A549 (cell line): ENCODE measurements around the gene ZNF740. TPM values are rescaled to one million over a fixed set of nuclear protein-coding genes. Genes with fewer than 3 reads are reported as not detected.

ENCODE experiments used
- ATAC-seq, 2 experiments: fragments of 200-7000 bp in 1 of 2; fragments of >200 bp in 1 of 2; cut with Nextera tagmentation in 1 of 2; cut with Tn5 transposase in 1 of 2; 3 replicates each; pipeline versions ENCODE4 v1.8.0 to v1.9.1; 2018 to 2020; ENCODE audit warnings: mild to moderate bottlenecking in 1 of 2, moderate library complexity in 1 of 2
- CTCF ChIA-PET: fragments of 300-600 bp; sonication (Branson Sonifier 250); formaldehyde crosslinking; extraction: SDS; loops from one replicate; lab custom pipeline; 2021; ENCODE audit warnings: antibody characterized with exemption, inconsistent platforms; lab: Yijun Ruan, JAX
- POLR2A ChIA-PET: fragments of 350-600 bp; formaldehyde crosslinking; extraction: SDS; loops from one replicate; lab custom pipeline; 2021; ENCODE audit warnings: antibody characterized with exemption, inconsistent platforms; lab: Yijun Ruan, JAX
- DNase-seq, 2 experiments: peaks; one replicate each; pipeline versions ENCODE4 v3.0.0 to v3.0.0-alpha.2; 2011 to 2016; ENCODE audit warnings: low read depth in 1 of 2, low spot score in 1 of 2
- FAIRE-seq: peaks from 2 replicates; lab custom pipeline; 2011; peaks lifted over from hg19 to GRCh38; lab: Jason Lieb, UNC
- H3K27ac ChIP-seq, 2 experiments: fragments of >200 bp; sonication (Bioruptor Twin); formaldehyde crosslinking; 3 replicates each; pipeline ENCODE4 v1.5.1; 2016 to 2017
- H3K4me1 ChIP-seq: fragments of >200 bp; sonication (Bioruptor Twin); formaldehyde crosslinking; 3 replicates; pipeline ENCODE4 v1.6.1; 2016
- H3K4me2 ChIP-seq: fragments of >200 bp; sonication (Bioruptor Twin); formaldehyde crosslinking; 3 replicates; pipeline ENCODE4 v1.6.1; 2016
- H3K4me3 ChIP-seq: fragments of >200 bp; sonication (Bioruptor Twin); formaldehyde crosslinking; 3 replicates; pipeline ENCODE4 v1.5.1; 2016
- H3K9me3 ChIP-seq: fragments of >200 bp; sonication (Bioruptor Twin); formaldehyde crosslinking; 3 replicates; pipeline ENCODE4 v1.6.1; 2016
- BHLHE40 ChIP-seq: IDR thresholded peaks from 2 replicates; pipeline ENCODE4 v1.6.1; 2012; ENCODE audit warnings: low read depth, low read length, inconsistent platforms
- CBX2 ChIP-seq: fragments of 200-600 bp; sonication (generic); IDR thresholded peaks from 2 replicates; pipeline ENCODE4 v1.6.1; 2016; ENCODE audit warnings: low read depth, mild to moderate bottlenecking, borderline replicate concordance
- CBX8 ChIP-seq: fragments of 200-600 bp; sonication (generic); IDR thresholded peaks from 2 replicates; pipeline ENCODE4 v1.6.1; 2016
- EHF ChIP-seq: fragments of 250-450 bp; sonication (Bioruptor Pico); IDR thresholded peaks from 2 replicates; pipeline ENCODE4 v1.5.0; 2020; ENCODE audit warnings: mild to moderate bottlenecking
- ESRRA ChIP-seq: fragments of 150-350 bp; IDR thresholded peaks from 2 replicates; pipeline ENCODE4 v1.6.1; 2014; ENCODE audit warnings: mild to moderate bottlenecking, low read length, borderline replicate concordance
- HEYL ChIP-seq: fragments of 250-450 bp; sonication (Bioruptor Pico); IDR thresholded peaks from 2 replicates; pipeline ENCODE4 v1.8.0; 2021; ENCODE audit warnings: mild to moderate bottlenecking, moderate library complexity
- HOXB5 ChIP-seq: fragments of 250-450 bp; sonication (Bioruptor Pico); IDR thresholded peaks from 2 replicates; pipeline ENCODE4 v1.5.0; 2020; ENCODE audit warnings: mild to moderate bottlenecking, moderate library complexity
- KDM1A ChIP-seq: fragments of 200-600 bp; sonication (generic); IDR thresholded peaks from 2 replicates; pipeline ENCODE4 v1.6.1; 2016; ENCODE audit warnings: low read depth, mild to moderate bottlenecking
- RARB ChIP-seq: fragments of 250-450 bp; sonication (Bioruptor Pico); IDR thresholded peaks from 2 replicates; pipeline ENCODE4 v1.8.0; 2021; ENCODE audit warnings: mild to moderate bottlenecking, moderate library complexity
- RFX5 ChIP-seq: fragments of 450-650 bp; IDR thresholded peaks from 2 replicates; pipeline ENCODE4 v1.7.1; 2014; ENCODE audit warnings: antibody characterized with exemption, mild to moderate bottlenecking, moderate library complexity
- RNF2 ChIP-seq: fragments of 200-600 bp; sonication (generic); IDR thresholded peaks from 2 replicates; pipeline ENCODE4 v1.6.1; 2016; ENCODE audit warnings: low read depth, mild to moderate bottlenecking, antibody characterized with exemption, moderate library complexity, borderline replicate concordance
- TP53 ChIP-seq: fragments of 250-450 bp; sonication (Bioruptor Pico); IDR thresholded peaks from 2 replicates; pipeline ENCODE4 v1.5.0; 2021; ENCODE audit warnings: mild to moderate bottlenecking, moderate library complexity
- ZNF302 ChIP-seq: fragments of 250-450 bp; sonication (Bioruptor Pico); IDR thresholded peaks from 2 replicates; pipeline ENCODE4 v1.9.0; 2021; ENCODE audit warnings: inconsistent platforms, mild to moderate bottlenecking, moderate library complexity
- WGBS: methylation state at CpG from one replicate; pipeline ENCODE4 v1.1.6; 2017; ENCODE audit errors: missing lambda C conversion rate; 5-methylcytosine and 5-hydroxymethylcytosine counted together
- polyA plus RNA-seq, 4 experiments: library from polyadenylated mRNA; depleted of rRNA in 3 of 4; stranded (reverse); fragments of >200 nt; fragmentation: RNase III in 1 of 4; extraction: RNeasy Plus Mini Kit Qiagen cat#74134 plus additional on column Dnase treatment in 1 of 4; gene quantifications; 2 replicates in 3 of 4; 3 replicates in 1 of 4; pipeline ENCODE4 v1.2.3, GENCODE V29; 2011 to 2017
- TF ChIP-seq, protein P1 (sequence below): fragments of >200 bp; sonication (Bioruptor Twin); formaldehyde crosslinking; IDR thresholded peaks from 2 replicates; pipeline ENCODE4 v1.6.1; 2016
- TF ChIP-seq, protein P2 (sequence below): fragments of 200-600 bp; sonication (generic); IDR thresholded peaks from 2 replicates; pipeline ENCODE4 v1.6.1; 2016; ENCODE audit warnings: antibody characterized with exemption, mild to moderate bottlenecking, moderate library complexity
- TF ChIP-seq, protein P3 (sequence below): fragments of 250-450 bp; sonication (Bioruptor Pico); IDR thresholded peaks from 2 replicates; pipeline ENCODE4 v1.5.0; 2020; ENCODE audit warnings: low read depth, mild to moderate bottlenecking, moderate library complexity
- TF ChIP-seq, protein P4 (sequence below): fragments of 450-650 bp; IDR thresholded peaks from 2 replicates; pipeline ENCODE4 v1.6.1; 2014; ENCODE audit warnings: antibody characterized with exemption

ZNF740 gene
- polyA plus RNA-seq, 2 of the 4 experiments (the other 2 are of a cell fraction), result 15.1 to 28.8 TPM

DNA sequence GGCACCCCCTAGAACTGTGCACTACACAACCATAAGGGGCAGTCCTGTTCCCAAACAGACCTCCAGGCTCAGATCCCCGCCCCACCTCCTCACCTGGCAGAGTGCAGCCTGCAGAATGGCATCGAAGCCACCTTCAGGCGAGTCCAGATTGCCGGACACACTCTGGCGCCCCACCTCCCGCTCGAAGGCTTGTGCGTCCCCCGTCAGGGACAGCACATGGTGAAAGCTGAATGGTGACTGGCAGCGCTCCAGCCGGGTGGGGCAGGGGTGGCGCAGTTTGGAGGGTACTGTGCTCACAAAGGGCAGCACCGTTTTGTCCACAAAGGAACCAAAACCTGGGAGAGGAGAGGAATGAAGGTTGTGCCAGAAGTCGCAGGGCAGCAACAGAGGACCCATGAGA, 16.0 kb downstream of the ZNF740 start (continued):
- TF ChIP-seq ZNF302 (CRISPR knock-in tag) (no peak), TP53 (CRISPR knock-in tag) (no peak), CBX2 (no peak)

DNA sequence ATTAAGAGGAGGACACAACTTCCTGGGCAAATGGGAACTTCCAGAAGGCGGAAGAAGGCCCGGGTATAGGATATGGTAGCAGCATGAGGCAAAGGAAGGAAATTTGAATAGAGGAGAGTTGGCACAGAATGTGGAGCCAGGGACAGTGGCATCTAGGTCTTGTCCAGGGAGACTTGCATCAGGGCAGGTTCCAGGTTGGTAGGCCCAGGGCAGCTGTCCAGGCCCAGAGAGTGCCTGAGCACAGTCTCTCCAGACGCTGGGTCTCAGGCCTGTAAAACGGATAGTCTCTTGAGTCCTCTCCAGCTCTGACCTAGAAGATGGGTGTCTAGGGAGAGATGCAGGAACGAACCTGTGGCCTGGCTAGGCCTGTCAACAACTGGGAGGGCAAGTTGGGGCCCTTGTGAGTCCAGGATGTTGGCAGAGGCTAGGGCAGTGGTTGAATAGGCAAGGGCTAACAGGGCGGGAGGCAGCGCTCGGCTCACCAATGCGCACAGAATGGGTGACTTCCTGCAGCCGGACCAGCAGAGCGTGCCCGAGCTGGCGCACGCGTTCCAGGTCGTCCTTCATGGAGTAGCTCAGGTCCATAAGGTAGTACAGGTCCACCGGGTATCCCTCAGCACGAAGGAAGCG, 16.6 kb downstream of the ZNF740 start:
- Histone ChIP-seq H3K27ac (peak overlapping the region; percentile 59 to 85), H3K4me1 (peaks cover 26% of the 10 kb centered on the region), H3K4me3 (peak overlapping the region; percentile 33; the same call in 2 of the 3 replicates), H3K4me2 (peak overlapping the region; percentile 84), H3K9me3 (no peaks in the 10 kb centered on the region)
- no peak for DNase-seq
- POLR2A ChIA-PET, result interaction anchor here (0.6 to 2.8 kb wide), 11 partner anchors 10 to 150 kb away, joined by 3 to 13 read pairs (median 4); partner anchors contain the start of genes CSAD, PFDN5, SPRYD3 and ZNF740
- CTCF ChIA-PET, result interaction anchor here (0.8 to 36.2 kb wide), 43 partner anchors 14 to 216 kb away, joined by 3 to 1046 read pairs (median 5); partner anchors contain the start of genes AAAS, CSAD, ESPL1 and IGFBP6
- FAIRE-seq, result no peak
- TF ChIP-seq RFX5, result no peak
- TF ChIP-seq, protein P1, sequence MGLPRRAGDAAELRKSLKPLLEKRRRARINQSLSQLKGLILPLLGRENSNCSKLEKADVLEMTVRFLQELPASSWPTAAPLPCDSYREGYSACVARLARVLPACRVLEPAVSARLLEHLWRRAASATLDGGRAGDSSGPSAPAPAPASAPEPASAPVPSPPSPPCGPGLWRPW, result no peak
- TF ChIP-seq HOXB5 (CRISPR knock-in tag), result no peak
- TF ChIP-seq HEYL (CRISPR knock-in tag), result no peak
- TF ChIP-seq ESRRA, result no peak
- no peak for TF ChIP-seq RNF2
- TF ChIP-seq EHF (CRISPR knock-in tag), result no peak
- TF ChIP-seq, protein P2, sequence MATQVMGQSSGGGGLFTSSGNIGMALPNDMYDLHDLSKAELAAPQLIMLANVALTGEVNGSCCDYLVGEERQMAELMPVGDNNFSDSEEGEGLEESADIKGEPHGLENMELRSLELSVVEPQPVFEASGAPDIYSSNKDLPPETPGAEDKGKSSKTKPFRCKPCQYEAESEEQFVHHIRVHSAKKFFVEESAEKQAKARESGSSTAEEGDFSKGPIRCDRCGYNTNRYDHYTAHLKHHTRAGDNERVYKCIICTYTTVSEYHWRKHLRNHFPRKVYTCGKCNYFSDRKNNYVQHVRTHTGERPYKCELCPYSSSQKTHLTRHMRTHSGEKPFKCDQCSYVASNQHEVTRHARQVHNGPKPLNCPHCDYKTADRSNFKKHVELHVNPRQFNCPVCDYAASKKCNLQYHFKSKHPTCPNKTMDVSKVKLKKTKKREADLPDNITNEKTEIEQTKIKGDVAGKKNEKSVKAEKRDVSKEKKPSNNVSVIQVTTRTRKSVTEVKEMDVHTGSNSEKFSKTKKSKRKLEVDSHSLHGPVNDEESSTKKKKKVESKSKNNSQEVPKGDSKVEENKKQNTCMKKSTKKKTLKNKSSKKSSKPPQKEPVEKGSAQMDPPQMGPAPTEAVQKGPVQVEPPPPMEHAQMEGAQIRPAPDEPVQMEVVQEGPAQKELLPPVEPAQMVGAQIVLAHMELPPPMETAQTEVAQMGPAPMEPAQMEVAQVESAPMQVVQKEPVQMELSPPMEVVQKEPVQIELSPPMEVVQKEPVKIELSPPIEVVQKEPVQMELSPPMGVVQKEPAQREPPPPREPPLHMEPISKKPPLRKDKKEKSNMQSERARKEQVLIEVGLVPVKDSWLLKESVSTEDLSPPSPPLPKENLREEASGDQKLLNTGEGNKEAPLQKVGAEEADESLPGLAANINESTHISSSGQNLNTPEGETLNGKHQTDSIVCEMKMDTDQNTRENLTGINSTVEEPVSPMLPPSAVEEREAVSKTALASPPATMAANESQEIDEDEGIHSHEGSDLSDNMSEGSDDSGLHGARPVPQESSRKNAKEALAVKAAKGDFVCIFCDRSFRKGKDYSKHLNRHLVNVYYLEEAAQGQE, result no peak
- no peak for TF ChIP-seq RARB (CRISPR knock-in tag)
- TF ChIP-seq, protein P3, sequence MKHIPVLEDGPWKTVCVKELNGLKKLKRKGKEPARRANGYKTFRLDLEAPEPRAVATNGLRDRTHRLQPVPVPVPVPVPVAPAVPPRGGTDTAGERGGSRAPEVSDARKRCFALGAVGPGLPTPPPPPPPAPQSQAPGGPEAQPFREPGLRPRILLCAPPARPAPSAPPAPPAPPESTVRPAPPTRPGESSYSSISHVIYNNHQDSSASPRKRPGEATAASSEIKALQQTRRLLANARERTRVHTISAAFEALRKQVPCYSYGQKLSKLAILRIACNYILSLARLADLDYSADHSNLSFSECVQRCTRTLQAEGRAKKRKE (CRISPR knock-in tag), result no peak
- TF ChIP-seq BHLHE40, result no peak
- no peak for TF ChIP-seq CBX8
- no peak for TF ChIP-seq KDM1A
- TF ChIP-seq, protein P4, sequence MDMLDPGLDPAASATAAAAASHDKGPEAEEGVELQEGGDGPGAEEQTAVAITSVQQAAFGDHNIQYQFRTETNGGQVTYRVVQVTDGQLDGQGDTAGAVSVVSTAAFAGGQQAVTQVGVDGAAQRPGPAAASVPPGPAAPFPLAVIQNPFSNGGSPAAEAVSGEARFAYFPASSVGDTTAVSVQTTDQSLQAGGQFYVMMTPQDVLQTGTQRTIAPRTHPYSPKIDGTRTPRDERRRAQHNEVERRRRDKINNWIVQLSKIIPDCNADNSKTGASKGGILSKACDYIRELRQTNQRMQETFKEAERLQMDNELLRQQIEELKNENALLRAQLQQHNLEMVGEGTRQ, result no peak
- TF ChIP-seq CBX2, result no peak
- peak; percentile 3 to 5; a peak in 3 of 6 replicates for ATAC-seq
- WGBS, result 94% methylated on average over 19 of the region's 19 CpGs
